Breast epithelium (tissue), 3 donors: ENCODE measurements around the gene CCNB2. TPM values are rescaled to one million over a fixed set of nuclear protein-coding genes. Genes with fewer than 3 reads are reported as not detected.

ENCODE experiments used
- total RNA-seq, 3 donors: library from RNA; depleted of rRNA; stranded (reverse); fragments of >200 nt; gene quantifications; one replicate each; pipeline ENCODE4 v1.1.0, GENCODE V29; 2016

CCNB2 gene
- total RNA-seq, 3 donors from 2014 or later = 0.29 to 3.5 (median 0.98) TPM

Other genes with a start within 250 kb of the CCNB2 start
- gene SLTM, start 171.5 kb upstream of the CCNB2 start, total RNA-seq = 100 to 1,000 TPM; 102 to 195 (median 163) TPM
- 10 to 100 TPM; 18.4 to 36.9 (median 27.9) TPM for gene RNF111, start 117.5 kb upstream of the CCNB2 start, total RNA-seq
- gene LDHAL6B, start 101.7 kb downstream of the CCNB2 start, total RNA-seq = not detected